ENCODE results near the gene ASAP3.

DNA sequence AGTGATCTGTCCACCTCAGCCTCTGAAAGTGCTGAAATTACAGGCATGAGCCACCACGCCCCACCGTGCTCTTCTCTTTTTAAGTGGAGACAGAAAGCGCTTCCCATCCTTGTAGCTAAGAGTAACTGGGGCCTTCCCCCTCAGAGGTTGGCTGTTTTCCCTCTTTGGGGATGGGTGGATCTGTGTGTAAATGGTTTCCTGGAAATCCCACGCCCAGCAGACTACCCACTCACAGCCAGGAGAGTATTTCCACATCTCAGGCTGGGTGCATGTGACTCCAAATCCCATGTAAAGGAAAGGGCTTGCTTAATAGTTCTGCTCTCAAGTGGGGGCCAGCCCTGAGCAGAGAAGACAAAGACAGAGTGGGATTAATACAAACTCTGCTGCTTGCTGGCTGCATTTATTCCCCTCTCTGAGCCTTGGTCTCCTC, 39.9 kb downstream of the ASAP3 start:
- no peak for TF ChIP-seq POLR2A (IDR thresholded peaks at IDR 0.05)
- TF ChIP-seq, protein P1, sequence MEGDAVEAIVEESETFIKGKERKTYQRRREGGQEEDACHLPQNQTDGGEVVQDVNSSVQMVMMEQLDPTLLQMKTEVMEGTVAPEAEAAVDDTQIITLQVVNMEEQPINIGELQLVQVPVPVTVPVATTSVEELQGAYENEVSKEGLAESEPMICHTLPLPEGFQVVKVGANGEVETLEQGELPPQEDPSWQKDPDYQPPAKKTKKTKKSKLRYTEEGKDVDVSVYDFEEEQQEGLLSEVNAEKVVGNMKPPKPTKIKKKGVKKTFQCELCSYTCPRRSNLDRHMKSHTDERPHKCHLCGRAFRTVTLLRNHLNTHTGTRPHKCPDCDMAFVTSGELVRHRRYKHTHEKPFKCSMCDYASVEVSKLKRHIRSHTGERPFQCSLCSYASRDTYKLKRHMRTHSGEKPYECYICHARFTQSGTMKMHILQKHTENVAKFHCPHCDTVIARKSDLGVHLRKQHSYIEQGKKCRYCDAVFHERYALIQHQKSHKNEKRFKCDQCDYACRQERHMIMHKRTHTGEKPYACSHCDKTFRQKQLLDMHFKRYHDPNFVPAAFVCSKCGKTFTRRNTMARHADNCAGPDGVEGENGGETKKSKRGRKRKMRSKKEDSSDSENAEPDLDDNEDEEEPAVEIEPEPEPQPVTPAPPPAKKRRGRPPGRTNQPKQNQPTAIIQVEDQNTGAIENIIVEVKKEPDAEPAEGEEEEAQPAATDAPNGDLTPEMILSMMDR (IDR thresholded peaks at IDR 0.05), result no peak
